ENCODE data around the gene KRT77. TPM values are rescaled to one million over a fixed set of nuclear protein-coding genes. Genes with fewer than 3 reads are reported as not detected.
"Not testable (repeated sequence)": the region's sequence is repeated elsewhere in the genome, so short reads cannot be mapped to it uniquely, and the experiment has no call there.

KRT77 gene
- total RNA-seq, 1 donor from 2014 or later = not detected

DNA sequence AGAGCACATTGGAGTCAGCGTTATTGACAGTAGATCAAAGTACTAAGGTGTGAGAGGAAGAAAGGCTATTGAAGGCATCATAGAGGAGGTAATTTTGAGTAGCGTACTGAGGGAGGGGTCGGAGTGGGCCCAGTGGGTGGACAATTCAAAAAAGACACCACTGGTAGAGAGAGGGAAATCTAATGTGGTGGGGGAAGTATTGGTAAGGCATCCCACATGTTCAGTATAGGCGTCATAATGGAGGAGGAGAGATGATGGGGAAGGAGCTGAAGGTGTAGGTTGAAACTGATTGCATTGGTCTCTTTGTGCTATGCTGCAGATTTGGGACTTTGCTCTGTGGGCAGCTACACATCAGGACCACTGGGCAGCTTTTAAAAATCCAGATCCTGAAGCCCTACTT lies 23.7 kb upstream of the KRT77 start:
- intact Hi-C loops (cut with DNase I) = no loop called here
- DNase-seq (ENCODE audit: missing footprints) (no peak), ATAC-seq (no peak)

DNA sequence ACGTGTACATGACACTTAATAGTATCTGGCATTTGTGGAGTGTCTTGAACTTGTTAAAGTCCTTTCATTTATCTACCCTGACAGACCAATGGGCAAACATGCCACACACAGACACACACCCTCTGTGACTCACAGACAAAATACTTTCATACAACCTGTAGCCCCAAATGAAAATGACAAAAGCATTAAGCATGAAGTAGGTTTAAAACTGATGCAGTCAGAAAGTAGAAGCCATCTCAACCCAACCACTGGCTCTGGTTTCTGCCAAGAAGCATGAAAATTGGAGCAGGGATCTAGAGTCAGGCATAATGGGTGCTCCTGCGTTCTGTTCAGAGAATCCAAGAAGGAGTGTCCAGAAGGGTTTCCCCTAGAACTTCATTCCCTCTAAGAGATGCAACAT lies 23.1 kb upstream of the KRT77 start:
- intact Hi-C loops (cut with DNase I) = no loop called here
- no peak for ATAC-seq
- no peak for DNase-seq (ENCODE audit: missing footprints)

DNA sequence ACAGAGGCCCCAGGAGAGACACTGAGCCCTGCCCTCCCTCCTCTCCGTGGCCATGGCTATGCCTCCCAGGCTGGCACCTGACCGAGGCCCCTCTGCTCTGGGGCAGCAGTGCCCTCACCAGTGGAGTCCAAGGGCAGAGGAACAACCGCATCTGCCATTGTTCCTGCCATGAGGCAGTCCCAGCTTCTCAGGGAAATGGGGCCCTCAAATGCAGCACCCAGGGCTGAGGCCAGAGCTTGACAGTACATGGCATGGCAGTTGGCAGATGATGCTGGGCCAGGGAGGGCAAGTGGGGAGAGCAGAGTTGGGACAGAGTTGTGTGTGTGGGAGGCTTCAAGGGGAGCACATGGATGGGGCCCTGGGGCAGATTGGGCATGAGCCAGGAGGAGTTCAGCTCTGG lies 21.1 kb upstream of the KRT77 start:
- ATAC-seq (no peak), DNase-seq (ENCODE audit: missing footprints) (no peak)
- intact Hi-C loops (cut with DNase I) = no loop called here

DNA sequence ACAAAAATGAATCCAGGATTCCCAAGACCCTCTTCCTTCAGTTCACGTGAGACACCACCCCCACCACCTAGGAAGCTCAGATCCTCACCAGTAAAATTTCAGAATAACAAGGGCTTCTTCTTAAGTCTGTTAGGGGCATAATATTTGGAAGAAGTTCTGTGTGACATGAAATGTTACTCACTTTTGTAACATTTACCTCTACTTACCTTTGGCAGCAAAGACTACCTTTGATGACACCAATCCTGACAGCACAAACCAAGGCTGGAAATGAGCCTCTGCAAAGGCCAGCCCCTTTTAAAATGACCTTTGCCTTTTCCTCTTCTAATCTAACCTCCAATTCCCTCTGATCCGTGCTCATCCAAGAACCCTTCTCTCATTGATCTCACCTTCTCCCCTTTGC lies 19.4 kb upstream of the KRT77 start:
- intact Hi-C loops (cut with DNase I) = no loop called here
- no peak for DNase-seq (ENCODE audit: missing footprints)
- no peak for ATAC-seq

DNA sequence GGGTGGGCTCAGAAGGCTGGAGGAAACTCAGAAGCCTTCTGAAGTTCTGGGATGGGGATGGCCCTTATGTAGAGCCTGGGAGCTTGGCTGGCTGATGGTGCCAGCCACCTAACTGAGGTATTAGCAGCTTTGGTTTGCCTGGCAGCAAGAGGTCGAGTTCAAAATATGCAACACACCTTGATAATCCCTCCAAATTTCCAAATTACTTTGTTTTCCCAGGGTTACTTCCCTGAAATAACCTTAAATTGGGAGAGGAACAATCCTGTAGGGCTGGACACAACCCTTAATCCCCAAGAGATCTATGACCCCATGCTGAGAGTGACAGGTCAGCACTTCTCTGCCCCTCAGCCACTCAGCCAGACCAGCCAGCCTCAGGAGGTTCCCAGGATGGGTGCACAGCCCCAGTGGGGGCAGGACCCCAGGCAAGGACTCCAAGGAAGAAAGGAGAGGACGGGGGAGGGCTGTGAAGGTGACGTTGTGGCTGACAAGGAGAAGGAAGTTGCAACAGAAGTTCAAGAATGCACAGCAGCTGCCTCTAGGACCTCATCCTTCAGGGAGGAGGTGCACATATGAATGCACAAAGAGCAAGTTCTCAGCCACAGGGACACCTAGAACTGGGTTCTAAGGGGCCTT lies 18.6 kb upstream of the KRT77 start:
- intact Hi-C loops (cut with DNase I) = no loop called here
- no peak for ATAC-seq
- DNase-seq (ENCODE audit: missing footprints) = no peak

DNA sequence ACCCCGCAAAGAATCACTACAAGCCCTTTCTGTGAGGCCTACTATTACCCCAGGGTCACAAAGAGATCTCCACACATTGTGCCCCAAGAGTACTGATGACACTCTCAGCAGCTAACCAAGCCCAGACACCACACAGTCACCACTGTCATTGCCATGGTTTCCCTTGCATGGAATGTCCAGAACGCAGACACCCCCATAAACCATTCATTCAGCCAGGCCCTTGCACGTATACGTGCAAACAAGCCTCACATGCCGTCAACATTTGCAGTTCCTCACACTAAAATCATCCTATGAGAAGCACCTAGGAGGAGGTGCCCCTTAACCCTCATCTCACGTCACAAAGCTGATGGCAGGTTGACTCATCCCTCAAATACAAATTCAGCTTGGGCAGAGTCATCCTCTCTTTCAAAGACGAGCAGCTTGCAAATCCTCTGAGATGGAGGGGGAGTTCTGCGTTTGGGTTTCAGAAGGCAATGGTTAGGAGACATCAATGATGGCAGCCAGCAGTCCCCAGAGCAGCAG lies 17.1 kb upstream of the KRT77 start:
- DNase-seq (ENCODE audit: missing footprints) (no peak), ATAC-seq (no peak)
- intact Hi-C loops (cut with DNase I) = no loop called here

DNA sequence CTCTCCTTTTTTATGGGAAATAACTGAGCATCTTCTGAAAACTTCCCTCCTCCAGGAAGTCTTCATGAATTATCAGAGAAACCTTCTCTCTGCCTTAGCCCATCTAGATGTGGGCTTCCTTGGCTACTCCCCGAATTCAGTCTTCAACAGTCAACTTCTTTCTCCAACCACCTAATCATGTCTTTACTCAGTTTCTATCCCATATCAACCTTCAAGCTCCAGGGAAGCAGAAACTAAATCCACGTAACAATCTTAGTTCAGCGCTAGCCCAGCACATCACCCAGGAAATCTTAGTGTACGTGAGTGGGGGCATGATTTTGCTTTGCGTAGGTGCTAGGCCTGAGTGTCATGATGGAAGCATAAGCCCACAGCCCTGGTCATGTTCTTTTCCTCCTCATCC lies 12.7 kb upstream of the KRT77 start:
- ATAC-seq = no peak
- DNase-seq (ENCODE audit: missing footprints) = no peak
- intact Hi-C loops (cut with DNase I) = no loop called here

DNA sequence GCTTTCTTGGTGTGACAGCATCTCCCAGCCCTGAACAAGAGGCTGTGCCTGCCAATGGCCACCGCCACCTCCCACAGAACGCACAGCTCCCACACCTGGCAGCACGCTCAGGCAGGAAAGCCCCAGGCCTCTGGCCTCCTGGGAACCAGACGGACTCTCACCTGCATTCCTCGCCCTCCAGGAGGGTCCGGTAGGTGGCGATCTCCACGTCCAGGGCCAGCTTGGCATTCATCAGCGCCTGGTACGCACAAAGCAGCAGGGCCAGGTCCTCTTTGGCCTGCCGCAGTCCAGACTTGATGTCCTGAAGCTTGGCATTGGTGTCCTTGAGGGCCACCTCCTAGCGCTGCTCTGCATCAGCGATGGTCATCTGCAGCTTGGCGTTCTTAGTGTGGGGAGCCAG lies 12.1 kb upstream of the KRT77 start:
- intact Hi-C loops (cut with DNase I) = no loop called here
- DNase-seq (ENCODE audit: missing footprints) = no peak

DNA sequence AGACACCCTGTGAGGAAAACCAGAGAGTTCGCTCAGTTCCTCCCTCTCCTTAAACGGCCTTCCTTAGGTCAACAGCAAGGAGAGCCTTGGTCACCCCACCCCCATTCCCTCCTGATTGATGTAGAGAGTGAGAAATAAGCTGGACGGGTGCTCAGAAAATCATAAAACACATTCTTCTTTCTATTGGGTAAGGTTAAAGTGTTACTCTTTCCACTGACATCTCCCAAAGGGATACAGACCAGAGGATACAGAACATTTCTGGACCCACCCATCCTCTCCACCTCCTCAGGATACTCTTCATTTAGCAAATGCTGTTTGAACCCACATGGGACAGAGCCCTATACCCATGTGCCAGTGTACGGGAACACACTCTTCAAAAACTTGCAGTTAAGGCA lies 11.6 kb upstream of the KRT77 start:
- intact Hi-C loops (cut with DNase I) = no loop called here
- ATAC-seq (no peak), DNase-seq (ENCODE audit: missing footprints) (no peak)

More for the DNA sequence above, 12.1 kb upstream of the KRT77 start:
- ATAC-seq = no peak

DNA sequence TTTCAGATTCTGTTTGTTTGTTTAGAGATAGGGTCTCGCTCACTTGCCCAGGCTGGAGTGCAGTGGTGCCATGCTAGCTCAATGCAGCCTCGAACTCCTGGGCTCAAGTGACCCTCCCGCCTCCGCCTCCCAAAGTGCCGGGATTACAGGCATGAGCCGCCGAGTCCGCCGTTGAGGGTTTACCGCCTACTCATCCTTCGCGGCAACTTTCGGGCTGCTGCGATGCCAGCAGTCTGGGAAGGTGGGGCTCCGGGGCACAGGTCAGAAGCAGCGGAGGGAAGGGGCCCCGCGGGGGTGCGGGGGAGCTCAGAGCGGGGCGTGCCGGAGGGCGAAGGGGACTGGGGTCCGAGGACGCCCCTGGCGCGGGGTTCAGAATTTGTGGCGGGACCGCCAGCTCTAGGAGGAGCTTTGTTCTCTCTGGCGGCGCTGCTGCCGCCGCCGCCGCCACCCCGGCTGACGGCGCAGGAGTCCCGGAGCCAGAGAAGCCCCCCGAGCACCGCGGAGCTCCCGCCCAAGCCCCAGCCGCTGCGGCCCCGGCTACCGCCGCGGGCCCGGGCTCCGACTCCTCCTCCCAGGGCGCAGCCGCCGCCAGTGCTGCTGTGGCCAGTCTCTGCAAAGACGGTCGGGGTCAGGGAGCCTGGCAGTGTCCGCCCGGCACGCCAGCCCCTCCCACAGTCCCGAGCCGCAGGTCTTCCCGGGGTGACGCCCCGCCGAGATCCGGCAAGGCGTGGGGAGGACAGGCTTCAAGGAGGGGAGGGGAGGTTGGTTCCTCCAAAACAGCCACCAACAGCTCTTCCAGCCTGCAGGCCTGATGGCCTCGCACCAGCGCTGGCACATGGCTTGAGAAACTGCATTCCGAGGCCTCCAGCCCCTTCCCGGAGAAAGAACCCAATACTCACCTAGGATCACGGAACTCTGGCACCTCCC lies 10.9 kb upstream of the KRT77 start:
- no peak for ATAC-seq
- no peak for DNase-seq (ENCODE audit: missing footprints)
- intact Hi-C loops (cut with DNase I) = no loop called here

DNA sequence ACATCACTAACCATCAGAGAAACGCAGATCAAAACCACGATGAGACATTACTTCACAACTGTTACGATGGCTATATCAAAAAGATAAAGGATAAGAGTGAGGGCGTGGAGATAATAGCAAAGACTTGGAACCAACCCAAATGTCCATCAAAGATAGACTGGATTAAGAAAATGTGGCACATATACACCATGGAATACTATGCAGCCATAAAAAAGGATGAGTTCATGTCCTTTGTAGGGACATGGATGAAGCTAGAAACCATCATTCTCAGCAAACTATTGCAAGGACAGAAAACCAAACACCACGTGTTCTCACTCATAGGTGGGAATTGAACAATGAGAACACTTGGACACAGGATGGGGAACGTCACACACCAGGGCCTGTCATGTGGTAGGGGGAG lies 8.8 kb upstream of the KRT77 start:
- intact Hi-C loops (cut with DNase I); ATAC-seq; DNase-seq (ENCODE audit: missing footprints): not testable (repeated sequence)

DNA sequence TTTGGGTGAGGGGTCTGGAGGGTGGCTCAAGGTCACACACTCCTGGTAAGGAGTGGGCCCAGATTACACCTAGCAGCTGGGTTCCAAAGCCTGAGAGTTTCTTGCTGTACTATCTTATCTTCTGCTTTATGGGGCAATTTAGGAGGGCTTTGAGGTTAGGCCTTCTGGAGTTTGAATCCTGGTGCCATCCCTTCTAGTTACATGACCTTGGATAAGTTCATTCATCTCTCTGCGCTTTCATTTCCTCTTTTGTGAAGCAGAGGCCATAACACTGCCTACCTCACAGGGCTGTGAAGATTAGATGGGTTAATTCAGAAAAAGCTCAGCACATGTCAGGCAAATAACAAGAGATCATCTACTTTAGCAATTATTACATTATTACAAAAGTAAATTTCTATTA lies 7.4 kb upstream of the KRT77 start:
- intact Hi-C loops (cut with DNase I) = no loop called here
- ATAC-seq (no peak), DNase-seq (ENCODE audit: missing footprints) (no peak)

DNA sequence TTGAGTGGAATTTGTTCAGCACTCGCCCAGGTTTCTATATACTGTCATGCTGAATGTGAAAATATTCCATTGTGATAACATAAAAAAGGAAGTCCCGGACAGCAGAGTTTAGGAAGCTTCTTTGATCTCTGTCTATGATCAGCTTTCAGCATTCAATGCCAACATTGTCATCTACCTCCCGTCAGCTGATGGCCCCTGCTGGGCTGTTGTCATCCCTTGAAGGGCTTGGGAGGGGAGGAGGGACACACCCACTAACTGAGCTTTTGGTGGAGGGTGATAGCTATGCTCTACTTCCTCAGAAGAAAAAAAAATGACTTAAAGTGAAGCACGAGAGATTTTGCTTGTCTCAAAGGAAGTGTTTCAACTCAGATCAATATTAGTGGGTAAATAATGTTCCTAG lies 4.7 kb upstream of the KRT77 start:
- intact Hi-C loops (cut with DNase I) = no loop called here
- DNase-seq (ENCODE audit: missing footprints) (no peak), ATAC-seq (peak; percentile 5)

DNA sequence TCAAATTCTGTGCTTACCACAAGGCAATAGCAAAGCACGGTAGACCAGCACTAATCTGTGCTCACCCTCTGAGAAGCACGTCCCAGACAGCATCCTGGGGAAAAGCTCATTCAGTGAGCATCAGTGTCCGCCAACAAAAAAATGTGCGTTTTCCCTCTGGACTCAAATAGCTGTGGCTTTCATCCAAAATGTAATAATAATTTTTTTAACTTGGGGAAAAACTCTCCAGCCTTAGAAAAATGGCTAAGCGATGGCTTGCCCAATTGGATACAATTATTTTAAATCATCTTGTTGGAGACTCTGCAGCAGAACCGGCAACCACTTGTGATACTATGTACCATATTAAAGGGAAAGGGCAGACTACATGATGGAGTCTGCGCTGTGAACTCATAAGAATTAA lies 1.1 kb upstream of the KRT77 start:
- intact Hi-C loops (cut with DNase I) = no loop called here
- ATAC-seq (no peak), DNase-seq (ENCODE audit: missing footprints) (no peak)

DNA sequence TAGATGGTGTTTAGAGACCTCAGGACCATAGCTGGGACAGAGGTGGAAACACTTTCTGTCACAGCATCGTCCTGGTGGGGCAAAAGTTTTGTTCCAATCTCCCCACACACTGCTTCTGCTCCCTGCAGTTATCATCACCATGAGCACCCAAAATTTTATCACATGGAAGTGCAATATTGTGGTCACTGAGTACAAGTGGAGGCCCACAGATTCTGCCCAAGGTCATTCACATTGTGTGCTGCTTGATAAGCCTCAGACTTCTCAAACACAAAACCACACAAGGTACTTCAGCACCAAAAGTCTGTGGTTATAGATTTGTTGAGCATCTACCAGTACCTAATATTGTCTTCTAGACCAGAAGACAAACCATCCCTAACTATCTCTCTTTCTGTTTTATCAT lies 554 bp upstream of the KRT77 start:
- ATAC-seq (no peak), DNase-seq (ENCODE audit: missing footprints) (no peak)
- intact Hi-C loops (cut with DNase I) = no loop called here

DNA sequence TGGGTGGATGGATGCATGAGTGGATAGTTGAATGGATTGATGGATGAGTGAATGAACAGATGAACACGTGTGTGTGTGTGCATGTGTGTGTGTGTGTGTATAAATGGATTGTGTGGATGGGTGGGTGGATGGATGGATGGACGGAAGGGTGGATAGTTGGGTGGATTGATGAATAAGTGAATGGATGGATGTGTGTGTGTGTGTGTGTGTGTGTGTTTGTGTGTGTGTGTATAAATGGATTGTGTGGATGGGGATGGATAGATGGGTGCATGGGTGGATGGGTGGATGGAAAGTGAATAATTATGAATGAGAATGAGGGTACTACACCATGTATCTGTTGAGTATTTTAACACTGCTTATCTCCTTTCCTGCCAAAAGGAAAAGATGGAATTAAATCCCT lies 986 bp downstream of the KRT77 start:
- ATAC-seq (no peak), DNase-seq (ENCODE audit: missing footprints) (no peak)
- intact Hi-C loops (cut with DNase I) = no loop called here

DNA sequence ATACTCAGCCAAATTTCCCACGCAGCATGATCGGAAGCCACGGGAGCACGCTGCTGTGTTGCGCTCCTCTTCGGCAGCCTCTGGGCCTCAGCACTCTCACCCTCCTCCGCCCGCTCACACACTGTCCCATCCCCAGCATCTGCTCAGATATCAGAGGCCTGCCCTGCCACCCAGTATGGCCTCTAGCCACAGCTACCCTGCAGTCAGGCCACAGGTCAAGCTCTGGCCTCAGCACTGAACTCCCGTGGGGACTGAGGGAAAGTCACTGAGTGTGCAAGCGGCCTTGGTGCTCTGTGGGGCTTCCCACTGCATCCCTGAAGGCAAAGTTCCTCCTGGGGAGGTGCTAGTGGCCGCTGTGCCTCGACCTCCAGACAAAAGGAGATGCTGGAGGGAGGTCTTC lies 2.0 kb downstream of the KRT77 start:
- intact Hi-C loops (cut with DNase I) = no loop called here
- no peak for DNase-seq (ENCODE audit: missing footprints)
- ATAC-seq = no peak

DNA sequence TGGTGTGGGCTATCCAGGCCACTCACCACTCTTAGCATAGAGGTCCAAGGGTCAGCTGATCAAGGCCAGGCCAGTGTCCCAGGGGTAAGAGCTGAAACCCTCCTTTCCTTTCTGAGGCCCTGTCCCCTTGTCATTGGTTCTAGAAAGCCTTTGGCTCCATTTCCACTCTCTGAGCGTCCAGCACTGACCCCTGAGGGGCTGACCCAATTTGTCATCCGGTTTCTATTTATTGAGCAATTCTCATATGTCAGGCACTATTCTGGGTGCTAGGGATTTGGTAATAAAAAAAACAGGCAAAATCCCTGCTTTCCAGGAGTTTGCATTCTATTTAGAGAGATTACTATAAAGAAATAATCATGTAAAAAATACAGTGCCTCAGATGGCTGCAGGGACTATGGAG lies 3.4 kb downstream of the KRT77 start:
- intact Hi-C loops (cut with DNase I) = no loop called here
- DNase-seq (ENCODE audit: missing footprints) (no peak), ATAC-seq (peak; percentile 27)

DNA sequence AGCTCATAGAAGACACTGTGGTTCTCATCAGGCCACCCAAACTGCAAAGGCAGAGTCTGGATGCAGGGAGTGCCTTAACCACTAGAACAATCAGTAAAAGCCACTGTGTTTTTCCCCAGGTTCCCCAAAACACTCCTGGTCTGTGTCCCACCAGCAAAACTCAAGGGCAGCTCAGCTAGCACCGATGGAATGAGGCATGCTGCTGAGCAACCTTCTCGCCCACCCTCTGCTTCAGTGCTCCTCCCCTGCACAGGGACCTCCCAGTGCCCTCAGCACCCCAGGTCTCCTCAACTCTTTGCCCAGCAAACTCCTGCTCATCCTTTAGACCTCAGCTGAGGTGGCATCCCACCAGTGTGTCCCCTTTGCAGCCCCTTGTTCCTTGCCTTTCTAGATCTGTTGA lies 4.0 kb downstream of the KRT77 start:
- DNase-seq (ENCODE audit: missing footprints) (no peak), ATAC-seq (no peak)
- intact Hi-C loops (cut with DNase I) = no loop called here

DNA sequence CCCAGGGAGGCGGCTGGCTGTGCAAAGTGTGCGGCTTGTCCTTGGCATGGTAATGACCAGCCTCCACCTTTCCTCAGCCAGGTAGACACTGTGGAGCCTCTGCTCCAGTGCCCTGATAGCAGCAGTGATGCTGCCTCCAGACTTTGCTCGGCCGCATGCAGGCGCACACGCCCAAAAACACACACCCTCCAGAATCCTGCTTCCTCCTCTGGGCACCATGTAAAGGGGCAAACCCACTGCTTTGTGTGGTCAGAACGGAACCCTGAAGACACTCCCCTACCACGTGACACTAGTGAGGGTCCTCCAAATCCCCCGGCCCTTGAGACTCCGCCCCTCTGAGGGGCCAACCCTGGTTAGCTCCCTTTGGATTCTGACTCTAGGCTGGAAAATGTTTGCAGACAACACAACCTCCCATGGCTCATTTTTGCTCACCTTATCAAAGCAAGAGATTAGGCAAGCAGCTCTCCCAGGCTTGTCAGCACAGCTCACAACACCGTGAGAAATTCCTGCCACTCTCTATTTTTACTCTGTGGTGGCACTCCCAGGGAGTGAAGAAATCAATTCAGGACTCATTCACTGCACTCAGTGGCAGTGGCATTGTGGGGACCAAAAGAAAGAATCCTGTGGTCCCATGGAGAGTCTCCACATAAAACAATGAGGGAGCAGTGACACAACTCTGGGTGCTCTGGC lies 4.5 kb downstream of the KRT77 start:
- ATAC-seq = peak; percentile 86

More for the DNA sequence above, 4.5 kb downstream of the KRT77 start:
- no peak for DNase-seq (ENCODE audit: missing footprints)
- intact Hi-C loops (cut with DNase I) = no loop called here
